Measurements from ENCODE around the gene PSMD12. TPM values are rescaled to one million over a fixed set of nuclear protein-coding genes. Genes with fewer than 3 reads are reported as not detected.

PSMD12 gene
- total RNA-seq, 1 experiment from 2014 or later = 84.4 TPM

- H3K27ac Mint-ChIP-seq (ENCODE audit: unreplicated experiment) = no peak overlapping the region
- no peak for TF ChIP-seq CTCF (IDR thresholded peaks at IDR 0.05; ENCODE audit: insufficient read depth in 1 of 2, low read depth in 1 of 2, low read length in 1 of 2, severe bottlenecking in 1 of 2, unreplicated experiment in 1 of 2)
- Histone ChIP-seq H3K4me1 (peaks cover 11% of the 10 kb centered on the region), H3K4me3 (ENCODE audit: low read depth, low read length) (no peak overlapping the region), H3K36me3 (ENCODE audit: control insufficient read depth, insufficient read depth, low read length) (no peaks in the 10 kb centered on the region), H3K27me3 (replicated peaks; ENCODE audit: control insufficient read depth, insufficient read depth, low read length) (no peaks in the 10 kb centered on the region), H3K9me3 (no peaks in the 10 kb centered on the region)
- H3K9me3 Mint-ChIP-seq (ENCODE audit: unreplicated experiment) = no peaks in the 10 kb centered on the region
- H3K4me3 Mint-ChIP-seq (ENCODE audit: unreplicated experiment) = no peak overlapping the region
- H3K27me3 Mint-ChIP-seq (ENCODE audit: insufficient read depth, unreplicated experiment) = no peaks in the 10 kb centered on the region
- peaks cover 7% of the 10 kb centered on the region for H3K4me1 Mint-ChIP-seq (ENCODE audit: low read depth, unreplicated experiment)
- CTCF ChIA-PET = interaction anchor here (0.6 to 0.7 kb wide), 2 partner anchors 18 to 84 kb away, joined by 4 to 11 read pairs; no protein-coding TSS in a partner anchor
- intact Hi-C loops (cut with micrococcal nuclease; ENCODE audit: unreplicated experiment) = no loop called here
- no TSS peak for BruUV-seq (replicated peaks)
- DNase-seq = peak in 1 of 2 experiments; percentile 10
- H3K36me3 Mint-ChIP-seq (ENCODE audit: insufficient read depth, unreplicated experiment) = peaks cover 5% of the 10 kb centered on the region
- POLR2A ChIA-PET = interaction anchor here (0.6 kb wide), 1 partner anchor 10 kb away, joined by 11 read pairs; no protein-coding TSS in a partner anchor
These were observed 75.6 kb downstream of the PSMD12 start for GRCh38 chr17:67290711-67291291.

GRCh38 chr17:67290244-67290643 lies 76.1 kb downstream of the PSMD12 start:
- no peak for DNase-seq
- ChIA-PET POLR2A (no interaction called here), CTCF (no interaction called here)
- Mint-ChIP-seq H3K9me3 (ENCODE audit: unreplicated experiment) (no peaks in the 10 kb centered on the region), H3K4me3 (ENCODE audit: unreplicated experiment) (no peak overlapping the region), H3K36me3 (ENCODE audit: insufficient read depth, unreplicated experiment) (peaks cover 5% of the 10 kb centered on the region), H3K27ac (ENCODE audit: unreplicated experiment) (no peak overlapping the region), H3K4me1 (ENCODE audit: low read depth, unreplicated experiment) (peaks cover 7% of the 10 kb centered on the region), H3K27me3 (ENCODE audit: insufficient read depth, unreplicated experiment) (no peaks in the 10 kb centered on the region)
- Histone ChIP-seq H3K27me3 (replicated peaks; ENCODE audit: control insufficient read depth, insufficient read depth, low read length) (no peaks in the 10 kb centered on the region), H3K4me1 (peaks cover 16% of the 10 kb centered on the region), H3K9me3 (no peaks in the 10 kb centered on the region), H3K4me3 (ENCODE audit: low read depth, low read length) (no peak overlapping the region), H3K36me3 (ENCODE audit: control insufficient read depth, insufficient read depth, low read length) (no peaks in the 10 kb centered on the region)
- no TSS peak for BruUV-seq (replicated peaks)
- intact Hi-C loops (cut with micrococcal nuclease; ENCODE audit: unreplicated experiment) = no loop called here
- no peak for TF ChIP-seq CTCF (IDR thresholded peaks at IDR 0.05; ENCODE audit: insufficient read depth in 1 of 2, low read depth in 1 of 2, low read length in 1 of 2, severe bottlenecking in 1 of 2, unreplicated experiment in 1 of 2)

GRCh38 chr17:67289181-67289876 lies 77.0 kb downstream of the PSMD12 start:
- no peaks in the 10 kb centered on the region for H3K9me3 ChIP-seq
- Mint-ChIP-seq H3K4me3 (ENCODE audit: unreplicated experiment) (no peak overlapping the region), H3K27me3 (ENCODE audit: insufficient read depth, unreplicated experiment) (no peaks in the 10 kb centered on the region), H3K4me1 (ENCODE audit: low read depth, unreplicated experiment) (peaks cover 7% of the 10 kb centered on the region), H3K9me3 (ENCODE audit: unreplicated experiment) (no peaks in the 10 kb centered on the region), H3K36me3 (ENCODE audit: insufficient read depth, unreplicated experiment) (peaks cover 5% of the 10 kb centered on the region), H3K27ac (ENCODE audit: unreplicated experiment) (no peak overlapping the region)
- DNase-seq = no peak
- intact Hi-C loops (cut with micrococcal nuclease; ENCODE audit: unreplicated experiment) = no loop called here
- CTCF ChIA-PET = interaction anchor here (0.7 kb wide), 1 partner anchor 345 kb away, joined by 4 read pairs; no protein-coding TSS in a partner anchor
- H3K4me3 ChIP-seq (ENCODE audit: low read depth, low read length) = no peak overlapping the region
- no peaks in the 10 kb centered on the region for H3K27me3 ChIP-seq (replicated peaks; ENCODE audit: control insufficient read depth, insufficient read depth, low read length)
- no peaks in the 10 kb centered on the region for H3K36me3 ChIP-seq (ENCODE audit: control insufficient read depth, insufficient read depth, low read length)
- peaks cover 17% of the 10 kb centered on the region for H3K4me1 ChIP-seq
- no TSS peak for BruUV-seq (replicated peaks)
- POLR2A ChIA-PET = interaction anchor here (0.6 kb wide), 1 partner anchor 208 kb away, joined by 6 read pairs; no protein-coding TSS in a partner anchor
- no peak for TF ChIP-seq CTCF (IDR thresholded peaks at IDR 0.05; ENCODE audit: insufficient read depth in 1 of 2, low read depth in 1 of 2, low read length in 1 of 2, severe bottlenecking in 1 of 2, unreplicated experiment in 1 of 2)

Other genes starting within 250 kb of the PSMD12 start
- gene HELZ, start 121.4 kb downstream of the PSMD12 start, total RNA-seq (2022) = 63.8 and 70.0 TPM in 2 replicates
- 3.1 and 4.2 TPM in 2 replicates for gene PITPNC1, start 10.7 kb upstream of the PSMD12 start, total RNA-seq (2022)